Erythroblast (primary cell): Measurements from ENCODE around the gene ACTR8.

Source experiments
- GATA1 ChIP-seq: IDR thresholded peaks from 2 replicates; pipeline ENCODE4 v1.6.1; 2011; ENCODE audit warnings: low read depth, mild to moderate bottlenecking, control low read depth, low read length, moderate library complexity
- POLR2A ChIP-seq: IDR thresholded peaks from 2 replicates; pipeline ENCODE4 v1.6.1; 2011; ENCODE audit warnings: mild to moderate bottlenecking, low read length

GRCh38 chr3:53850895-53851294 is 31.1 kb downstream of the ACTR8 start:
- TF ChIP-seq POLR2A (no peak), GATA1 (no peak)
